HG03558 (cell line): ENCODE measurements around the gene CKS2.
A peak's percentile ranks its signal among the peaks of the same experiment; 100 is the strongest.
"Not testable (repeated sequence)": the region's sequence is repeated elsewhere in the genome, so short reads cannot be mapped to it uniquely, and the experiment has no call there.

Experiments used
- ATAC-seq: cut with Tn5 transposase; IDR thresholded peaks from one replicate; pipeline ENCODE4 v1.9.1; 2021; ENCODE audit warnings: moderate number of reproducible peaks; ENCODE audit not compliant: unreplicated experiment; ENCODE audit errors: extremely low read depth

Gene CKS2

DNA sequence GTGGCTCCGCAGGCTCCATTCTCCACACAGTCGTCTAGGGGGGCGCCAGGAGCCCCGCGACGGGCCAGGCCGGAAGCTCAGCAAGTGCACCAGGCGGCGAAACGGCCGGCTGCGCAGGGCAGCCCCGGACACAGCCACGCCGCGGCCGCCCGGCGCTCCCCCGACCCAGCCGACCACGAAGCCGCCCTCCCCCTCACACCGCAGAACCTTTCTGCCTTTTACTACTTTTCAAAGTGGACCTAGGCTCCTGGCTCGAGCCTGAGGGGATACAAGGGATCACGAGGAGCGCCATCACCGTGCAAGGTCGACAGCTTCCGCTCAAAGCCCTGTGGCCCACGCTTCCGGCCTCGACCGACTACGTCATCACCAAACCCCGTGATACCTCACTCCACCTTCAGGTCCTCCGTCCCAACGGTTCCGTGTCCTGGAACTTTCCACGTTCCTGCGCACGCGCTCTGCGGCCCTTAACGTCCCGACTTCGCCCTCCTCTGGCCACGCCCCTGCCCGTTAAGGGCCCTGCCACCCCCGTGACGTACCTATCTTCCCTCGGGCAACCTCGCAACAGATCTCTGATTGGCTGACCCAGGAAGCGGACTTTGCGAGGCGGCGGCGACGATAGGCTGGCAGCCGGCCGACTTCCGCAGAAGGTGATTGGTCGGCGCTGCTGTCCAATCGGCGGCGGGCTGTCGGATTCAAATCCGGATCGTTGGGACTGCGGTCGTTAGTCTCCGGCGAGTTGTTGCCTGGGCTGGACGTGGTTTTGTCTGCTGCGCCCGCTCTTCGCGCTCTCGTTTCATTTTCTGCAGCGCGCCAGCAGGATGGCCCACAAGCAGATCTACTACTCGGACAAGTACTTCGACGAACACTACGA is at the start of gene CKS2:
CKS2 (plus strand) TSS at position 721 of the 871 bp plus-strand sequence; CDS start at position 819, 98 bp downstream.
- peak; percentile 80 for ATAC-seq

DNA sequence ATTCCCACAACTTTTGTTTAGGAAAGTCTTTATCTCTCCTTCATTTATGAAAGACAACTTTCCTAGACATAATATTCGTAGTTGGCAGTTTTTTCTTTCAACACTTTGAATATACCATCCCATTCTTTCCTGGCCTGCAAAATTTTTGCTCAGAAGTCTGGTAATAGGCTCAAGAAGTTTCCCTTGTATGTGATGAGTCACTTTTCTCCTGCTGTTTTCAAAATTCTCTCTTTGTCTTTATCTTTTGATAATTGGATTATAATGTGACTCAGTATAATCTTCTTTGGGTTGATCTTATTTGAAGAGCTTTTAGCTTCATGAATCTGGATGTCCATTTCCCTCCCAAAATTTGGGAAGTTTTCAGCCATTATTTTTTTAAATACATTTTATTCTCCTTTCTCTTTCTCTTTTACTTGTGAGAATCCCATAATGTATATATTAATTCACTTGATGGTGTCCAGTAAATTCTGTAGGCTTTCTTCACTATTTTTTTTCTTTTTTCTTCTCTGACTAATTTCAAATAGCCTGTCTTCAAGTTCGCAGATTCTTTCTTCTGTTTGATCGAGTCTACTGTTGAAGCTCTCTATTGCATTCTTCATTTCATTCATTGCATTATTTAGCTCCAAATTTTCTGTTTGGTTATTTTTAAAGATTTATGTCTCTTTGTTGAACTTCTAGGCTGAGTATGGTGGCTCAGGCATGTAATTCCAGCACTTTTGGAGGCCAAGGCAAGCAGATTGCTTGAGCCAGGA is 37.3 kb upstream of the CKS2 start:
- ATAC-seq, result no peak

DNA sequence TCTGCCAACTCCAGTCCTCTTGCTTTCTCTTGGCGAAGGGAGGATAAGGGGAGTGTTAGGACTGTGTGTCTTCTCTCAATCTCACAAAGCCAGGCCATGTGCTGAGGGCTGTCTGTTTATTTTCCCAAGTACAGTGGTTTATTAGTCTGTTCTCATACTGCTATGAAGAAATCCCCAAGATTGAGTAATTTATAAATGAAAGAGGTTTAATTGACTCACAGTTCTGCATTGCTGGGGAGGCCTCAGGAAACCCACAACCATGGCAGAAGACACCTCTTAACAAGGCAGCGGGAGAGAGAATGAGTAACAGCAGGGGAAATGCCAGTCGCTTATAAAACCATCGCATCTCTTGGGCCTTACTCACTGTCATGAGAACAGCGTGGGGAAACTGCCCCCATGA is 36.2 kb upstream of the CKS2 start:
- ATAC-seq, result no peak

DNA sequence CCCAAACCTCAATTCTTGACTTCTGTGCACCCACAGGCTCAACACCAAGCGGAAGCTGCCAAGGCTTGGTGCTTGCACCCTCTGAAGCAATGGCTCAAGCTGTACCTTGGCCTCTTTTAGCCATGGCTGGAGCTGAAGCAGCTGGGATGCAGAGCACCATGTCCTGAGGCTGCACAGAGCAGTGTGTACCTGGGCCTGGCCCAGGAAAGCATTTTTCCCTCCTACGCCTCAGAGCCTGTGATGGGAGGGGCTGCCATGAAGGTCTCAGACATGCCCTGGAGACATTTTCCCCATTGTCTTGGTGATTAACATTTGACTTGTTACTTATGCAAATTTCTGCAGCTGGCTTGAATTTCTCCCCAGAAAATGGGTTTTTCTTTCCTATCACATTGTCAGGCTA is 35.0 kb upstream of the CKS2 start:
- ATAC-seq, result not testable (repeated sequence)

GRCh38 chr9:89277043-89277442 is 34.0 kb upstream of the CKS2 start:
- no peak for ATAC-seq

DNA sequence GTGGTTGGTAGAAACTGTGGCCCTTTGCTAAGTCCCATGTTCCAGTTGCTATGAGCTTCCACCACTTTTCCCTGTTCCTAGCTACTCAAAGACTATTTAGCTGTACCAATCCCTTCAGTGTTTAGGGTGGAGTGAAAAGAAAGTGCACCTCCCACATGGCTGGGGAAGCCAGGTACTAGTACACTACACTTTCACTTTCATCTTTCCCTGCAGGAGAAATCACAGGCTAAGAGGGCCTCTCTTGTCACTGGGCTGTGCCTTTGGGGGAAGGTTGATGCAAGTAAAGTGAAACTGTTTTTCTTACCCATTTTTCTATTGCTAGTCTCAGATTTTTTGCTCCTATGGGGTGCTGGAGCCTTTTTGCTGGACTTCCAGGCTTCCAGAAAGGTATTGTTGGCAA is 33.5 kb upstream of the CKS2 start:
- ATAC-seq, result no peak

DNA sequence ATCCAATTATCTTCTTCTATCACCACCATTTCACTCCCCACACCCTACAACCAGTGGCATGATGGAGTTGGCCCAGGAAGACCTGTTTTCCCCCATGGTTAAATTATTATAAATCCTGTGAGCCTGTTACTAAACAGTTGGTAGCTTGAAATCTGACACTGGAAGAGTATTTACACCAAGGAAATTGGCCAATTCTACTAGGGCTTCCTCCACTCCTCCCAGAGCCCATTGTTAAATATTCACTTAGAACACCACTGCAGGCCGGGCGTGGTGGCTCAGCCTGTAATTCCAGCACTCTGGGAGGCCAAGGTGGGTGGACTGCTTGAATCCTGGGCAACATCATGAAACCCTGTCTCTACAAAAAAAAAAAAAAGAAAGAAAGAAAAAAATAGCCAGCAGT is 32.4 kb upstream of the CKS2 start:
- no peak for ATAC-seq

GRCh38 chr9:89278997-89279739 is 31.8 kb upstream of the CKS2 start:
- no peak for ATAC-seq

DNA sequence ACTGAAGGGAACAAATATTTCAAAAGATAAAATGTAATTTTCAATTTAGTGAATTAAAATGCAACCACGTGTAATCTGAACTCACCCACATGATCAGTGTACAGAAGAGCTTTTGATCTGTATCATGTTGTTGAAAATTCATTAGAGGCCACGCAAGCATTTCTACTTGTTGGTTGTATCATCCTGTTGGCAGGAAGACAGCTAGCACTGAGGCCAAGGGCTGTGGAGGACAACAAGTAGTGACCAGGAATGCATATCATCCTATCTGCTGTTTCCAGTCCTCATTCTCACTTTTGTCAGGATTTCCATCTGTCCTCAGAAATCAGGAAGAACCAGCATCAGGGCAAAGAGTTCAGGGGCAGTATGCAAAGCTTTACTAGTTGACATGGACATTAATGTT is 29.9 kb upstream of the CKS2 start:
- ATAC-seq, result no peak

DNA sequence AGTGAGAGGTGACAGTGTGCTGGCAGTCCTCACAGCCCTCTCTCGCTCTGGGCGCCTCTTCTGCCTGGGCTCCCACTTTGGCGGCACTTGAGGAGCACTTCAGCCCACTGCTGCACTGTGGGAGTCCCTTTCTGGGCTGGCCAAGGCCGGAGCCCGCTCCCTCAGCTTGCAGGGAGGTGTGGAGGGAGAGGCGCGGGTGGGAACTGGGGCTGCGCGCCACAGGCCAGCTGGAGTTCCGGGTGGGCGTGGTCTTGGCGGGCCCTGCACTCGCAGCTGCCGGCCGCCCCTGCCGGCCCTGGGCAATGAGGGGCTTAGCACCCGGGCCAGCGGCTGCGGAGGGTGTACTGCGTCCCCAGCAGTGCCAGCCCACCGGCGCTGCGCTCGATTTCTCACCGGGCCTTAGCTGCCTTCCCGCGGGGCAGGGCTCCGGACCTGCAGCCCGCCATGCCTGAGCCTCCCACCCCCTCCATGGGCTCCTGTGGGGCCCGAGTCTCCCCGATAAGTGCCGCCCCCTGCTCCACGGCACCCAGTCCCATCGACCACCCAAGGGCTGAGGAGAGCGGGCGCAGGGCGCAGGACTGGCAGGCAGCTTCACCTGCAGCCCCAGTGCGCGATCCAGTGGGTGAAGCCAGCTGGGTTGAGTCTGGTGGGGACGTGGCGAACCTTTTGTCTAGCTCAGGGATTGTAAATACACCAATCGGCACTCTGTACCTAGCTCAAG is 28.6 kb upstream of the CKS2 start:
- not testable (repeated sequence) for ATAC-seq

GRCh38 chr9:89284076-89284475 is 26.9 kb upstream of the CKS2 start:
- no peak for ATAC-seq

DNA sequence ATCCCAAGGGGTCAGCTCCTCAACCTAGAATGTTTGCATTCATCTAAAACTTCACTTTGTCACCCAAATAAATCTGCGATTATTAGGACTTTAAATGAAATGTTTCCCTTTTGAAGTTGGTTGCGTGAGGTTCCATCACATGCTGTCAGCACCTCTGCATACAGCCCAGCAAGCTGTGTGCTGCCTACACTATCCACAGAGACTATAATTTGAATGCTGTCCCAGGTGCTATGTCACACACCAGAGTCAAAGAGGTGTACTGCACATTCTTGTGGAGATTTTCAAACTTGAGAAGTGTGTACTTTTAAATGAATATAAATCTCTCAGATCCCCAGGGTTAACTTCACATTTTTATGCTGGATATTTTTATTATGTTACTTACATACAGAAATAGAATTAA is 19.3 kb upstream of the CKS2 start:
- no peak for ATAC-seq

- no peak for ATAC-seq
Measured at GRCh38 chr9:89293014-89293413, 18.0 kb upstream of the CKS2 start.

DNA sequence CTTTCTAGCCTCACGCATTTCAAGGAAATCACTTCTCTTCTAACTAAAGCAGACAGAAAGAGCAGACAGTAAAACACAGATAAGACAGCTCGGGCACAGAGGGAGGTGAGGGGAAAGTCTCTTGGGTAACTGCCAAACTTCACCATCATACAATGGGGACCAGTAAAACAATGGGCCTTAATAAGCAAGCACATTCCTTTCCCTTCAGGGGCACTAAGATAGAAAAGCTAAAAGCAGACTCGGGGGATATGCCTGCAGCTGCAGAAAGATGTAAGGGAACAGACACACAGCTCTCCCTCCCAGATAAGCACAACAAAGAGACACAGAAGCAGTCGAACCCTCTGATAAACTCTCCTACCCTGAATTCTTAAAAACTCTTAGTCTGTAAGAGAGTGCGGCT is 15.6 kb upstream of the CKS2 start:
- ATAC-seq, result no peak

- ATAC-seq, result not testable (repeated sequence)
Measured at GRCh38 chr9:89301996-89302395, 9.0 kb upstream of the CKS2 start.

GRCh38 chr9:89304020-89304833 is 6.8 kb upstream of the CKS2 start:
- ATAC-seq, result no peak

DNA sequence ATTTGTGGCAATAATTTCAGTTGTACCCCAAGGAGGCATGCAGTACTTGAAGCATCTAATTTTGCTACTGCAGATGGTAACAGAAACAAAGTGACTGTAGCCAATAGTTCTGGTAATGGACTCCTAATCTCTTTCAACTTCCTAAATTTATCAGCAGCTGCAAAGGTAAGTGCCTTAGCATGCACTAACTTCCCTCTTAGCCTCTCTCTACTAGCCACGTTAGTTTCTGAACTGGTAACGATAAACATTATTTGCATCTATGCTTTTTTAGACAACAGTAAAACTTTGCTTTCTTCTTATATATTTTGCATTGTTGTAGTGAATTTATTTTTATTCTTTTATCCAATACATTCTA is 6.2 kb upstream of the CKS2 start:
- ATAC-seq, result no peak

GRCh38 chr9:89305868-89306267 is 5.1 kb upstream of the CKS2 start:
- no peak for ATAC-seq

DNA sequence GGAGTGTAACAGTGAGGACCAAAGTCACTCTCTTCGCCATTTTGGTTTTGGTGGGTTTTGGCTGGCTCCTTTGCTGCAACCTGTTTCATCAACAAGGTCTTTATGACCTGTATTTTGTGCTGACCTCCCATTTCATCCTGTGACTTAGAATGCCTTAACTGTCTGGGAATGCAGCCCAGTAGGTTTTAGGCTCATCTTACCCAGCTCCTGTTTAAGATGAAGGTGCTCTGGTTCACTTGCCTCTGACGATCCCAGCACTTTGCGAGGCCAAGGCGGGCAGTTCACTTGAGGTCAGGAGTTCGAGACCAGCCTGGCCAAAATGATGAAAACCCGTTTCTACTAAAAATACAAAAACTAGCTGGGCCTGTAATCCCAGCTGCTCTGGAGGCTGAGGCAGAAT is 1.8 kb upstream of the CKS2 start:
- no peak for ATAC-seq
